Activated CD8-positive, alpha-beta memory T cell treated with anti-CD3 and anti-CD28 coated beads for 36 hours (primary cell): Measurements from ENCODE around the gene NKAIN2. TPM values are rescaled to one million over a fixed set of nuclear protein-coding genes. Genes with fewer than 3 reads are reported as not detected.
"Not testable (repeated sequence)": the region's sequence is repeated elsewhere in the genome, so short reads cannot be mapped to it uniquely, and the experiment has no call there.

Experiments
- CTCF ChIA-PET: fragments of 350-600 bp; sonication (Branson Sonifier 250); formaldehyde crosslinking; loops from one replicate; lab custom pipeline; 2021; ENCODE audit warnings: antibody characterized with exemption; lab: Charles Lee
- POLR2A ChIA-PET: fragments of 350-600 bp; sonication (Branson Sonifier 250); formaldehyde crosslinking; loops from one replicate; lab custom pipeline; 2021; ENCODE audit warnings: antibody characterized with exemption; lab: Charles Lee
- total RNA-seq, 2 experiments: library from RNA; stranded (reverse); gene quantifications; one replicate each; pipeline ENCODE4 v1.2.3, GENCODE V29; 2021

NKAIN2 gene
- total RNA-seq, 2 experiments from 2014 or later, result not detected

DNA sequence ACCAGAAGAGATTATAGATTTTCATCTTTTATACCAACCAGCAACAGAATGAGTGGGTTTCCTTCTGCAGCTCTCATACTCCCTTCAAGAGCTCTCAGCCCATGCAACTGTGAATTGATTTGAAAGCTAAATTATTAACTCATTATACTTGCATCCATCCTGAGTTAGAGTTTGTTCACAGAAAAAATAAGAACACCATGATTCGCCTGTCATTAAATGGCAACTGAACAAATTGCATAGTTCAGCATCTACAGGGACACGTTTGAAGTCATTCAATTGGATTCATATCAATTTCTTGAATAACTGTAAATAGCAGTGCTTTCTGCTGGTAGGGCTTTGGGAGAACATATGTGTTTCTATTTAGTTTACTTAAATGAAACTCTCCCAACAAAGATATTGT is 65.7 kb downstream of the NKAIN2 start:
- CTCF ChIA-PET, result no interaction called here
- POLR2A ChIA-PET, result no interaction called here

DNA sequence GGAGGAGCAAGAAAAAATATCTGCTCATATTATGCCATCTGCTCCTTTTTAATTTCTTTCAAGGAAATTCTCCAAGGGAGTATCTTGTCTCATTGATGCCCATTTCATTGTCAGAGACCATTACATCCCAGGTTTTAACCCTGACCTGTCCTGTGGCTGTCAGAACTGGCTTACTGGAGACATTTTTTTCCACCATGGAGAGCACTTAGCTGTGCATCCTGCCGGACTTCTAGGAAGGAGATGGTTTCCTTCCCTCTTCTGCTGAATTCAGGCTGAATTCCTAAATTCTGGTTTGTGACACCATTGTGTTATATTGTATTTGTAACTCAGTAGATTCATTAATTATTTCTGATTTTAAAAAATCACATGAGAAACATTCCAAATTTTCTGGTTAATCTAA is 70.3 kb downstream of the NKAIN2 start:
- ChIA-PET POLR2A (no interaction called here), CTCF (no interaction called here)

DNA sequence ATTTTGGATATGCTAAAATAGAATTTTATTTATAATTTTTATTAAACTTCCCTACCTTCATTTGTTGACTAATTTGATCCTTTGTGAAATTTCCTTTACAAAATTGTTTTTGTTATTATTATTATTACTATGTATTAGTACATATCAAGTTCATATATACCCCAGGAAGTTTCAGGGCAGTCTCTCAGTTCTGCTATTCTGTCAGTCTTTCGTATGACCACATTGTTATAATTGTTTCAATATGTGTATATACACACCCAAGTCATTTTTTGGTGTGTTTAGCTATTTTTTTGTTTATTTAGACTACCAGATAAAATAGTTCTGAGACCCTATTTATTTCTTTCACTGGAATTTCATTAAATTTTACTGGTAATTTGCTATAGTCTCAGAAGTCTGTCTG is 72.1 kb downstream of the NKAIN2 start:
- POLR2A ChIA-PET, result no interaction called here
- CTCF ChIA-PET, result no interaction called here

DNA sequence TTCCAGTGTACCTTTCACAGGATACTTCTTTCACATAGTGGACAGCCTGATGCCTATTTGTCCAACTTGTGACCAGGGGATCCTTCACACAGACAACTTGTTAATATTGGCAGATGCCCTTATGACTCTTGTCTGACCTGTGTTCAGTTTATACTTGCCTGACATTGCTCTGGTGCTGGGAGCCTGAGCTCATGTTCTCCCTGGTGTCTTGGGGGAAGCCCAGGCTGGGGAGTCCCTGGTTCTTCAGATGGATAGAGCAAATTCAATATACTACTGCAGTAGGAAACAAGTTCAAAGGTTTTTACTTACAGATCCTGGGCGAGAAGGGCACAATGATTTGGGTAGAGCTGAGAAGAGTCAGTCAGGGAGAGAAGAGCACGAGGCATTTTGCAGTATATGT is 76.1 kb downstream of the NKAIN2 start:
- ChIA-PET CTCF (no interaction called here), POLR2A (no interaction called here)

DNA sequence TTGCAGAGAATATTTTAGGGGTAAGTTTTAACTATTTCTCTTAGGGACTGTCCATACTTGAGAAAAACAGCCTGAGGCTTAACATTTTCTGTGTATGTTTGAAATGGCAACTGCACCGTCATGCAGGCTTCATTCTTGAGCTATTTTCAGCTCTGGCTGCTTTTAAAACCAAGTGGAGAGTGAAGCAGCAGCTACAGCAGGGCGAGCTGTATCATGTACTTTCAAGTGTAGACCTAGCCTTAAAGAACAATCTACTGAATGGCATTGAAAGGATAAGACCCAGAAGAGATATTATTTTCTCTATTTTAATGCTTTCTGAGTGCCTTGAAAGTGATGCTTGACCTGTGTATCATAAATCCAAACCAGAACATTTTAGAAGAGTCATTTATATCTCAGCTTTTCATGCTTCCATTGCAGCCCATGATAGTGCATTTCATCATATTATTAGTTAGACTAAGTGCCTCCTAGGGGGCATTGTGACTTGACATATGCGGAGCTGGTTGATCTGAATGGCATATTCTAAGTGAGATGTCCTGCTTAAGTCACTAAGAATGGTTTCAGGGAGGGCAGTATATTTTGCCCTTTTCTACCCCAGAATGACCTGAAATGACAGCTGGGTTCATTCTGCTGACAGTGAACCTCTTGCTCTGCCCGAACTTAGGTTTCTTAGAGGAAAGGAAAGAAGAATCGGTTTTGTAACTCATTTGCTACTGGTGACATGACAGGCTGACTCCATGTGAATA is 85.3 kb downstream of the NKAIN2 start:
- CTCF ChIA-PET, result no interaction called here
- POLR2A ChIA-PET, result no interaction called here

DNA sequence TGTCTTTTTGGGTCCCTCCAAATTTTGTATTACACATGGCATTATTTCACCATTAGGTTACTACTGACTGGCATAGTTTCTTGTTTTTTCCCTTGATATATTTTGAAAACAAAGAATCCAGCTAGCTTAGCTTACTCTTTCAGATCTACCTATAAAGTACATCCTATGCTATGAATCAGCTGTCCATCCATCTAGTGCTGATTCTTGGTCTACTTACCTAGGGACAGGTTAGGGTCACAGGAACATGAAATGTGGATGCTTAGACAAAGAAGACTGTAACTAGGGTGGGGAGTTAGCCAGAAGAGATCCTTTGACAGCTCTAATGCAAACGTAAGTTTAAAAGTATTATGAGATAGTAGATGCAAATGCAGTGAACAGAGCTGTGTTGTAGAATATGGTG is 91.7 kb downstream of the NKAIN2 start:
- POLR2A ChIA-PET, result no interaction called here
- CTCF ChIA-PET, result no interaction called here

DNA sequence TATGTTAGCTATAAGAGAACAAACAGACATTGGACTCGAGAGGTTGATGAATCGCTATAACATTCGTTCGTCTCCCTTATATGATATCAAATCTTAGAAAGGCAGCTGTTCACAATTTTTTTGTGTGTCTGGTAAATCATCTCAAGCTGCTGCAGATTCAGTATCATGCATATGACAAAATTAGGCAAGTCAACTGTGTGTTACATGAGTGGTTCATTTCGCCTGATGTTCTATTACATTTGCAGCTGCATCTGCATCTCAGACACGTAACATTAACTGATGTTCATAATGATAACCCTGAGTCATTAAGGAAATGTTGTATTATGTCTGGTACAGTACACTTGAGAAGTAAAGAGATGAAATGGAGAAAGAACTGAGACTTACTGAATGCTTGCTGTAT is 92.1 kb downstream of the NKAIN2 start:
- CTCF ChIA-PET, result no interaction called here
- POLR2A ChIA-PET, result no interaction called here

DNA sequence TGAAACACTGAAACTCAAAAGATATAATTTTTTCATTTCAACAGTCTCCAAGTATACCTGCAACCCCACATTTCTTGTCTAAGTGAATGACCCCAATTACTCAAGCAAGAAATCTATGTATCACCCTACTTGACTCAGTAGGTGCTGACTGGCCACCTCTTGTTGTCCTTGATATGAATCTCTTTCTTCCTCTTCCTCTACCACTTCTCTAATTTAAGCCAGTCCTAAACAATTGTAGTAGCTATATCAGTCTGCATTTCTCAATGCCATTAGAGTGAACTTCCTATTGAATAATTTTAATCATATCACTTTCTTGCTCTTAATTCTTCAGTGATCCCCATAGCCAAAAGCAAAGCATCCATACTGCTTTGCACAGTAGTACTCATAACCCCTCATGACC is 93.2 kb downstream of the NKAIN2 start:
- ChIA-PET POLR2A (no interaction called here), CTCF (no interaction called here)

DNA sequence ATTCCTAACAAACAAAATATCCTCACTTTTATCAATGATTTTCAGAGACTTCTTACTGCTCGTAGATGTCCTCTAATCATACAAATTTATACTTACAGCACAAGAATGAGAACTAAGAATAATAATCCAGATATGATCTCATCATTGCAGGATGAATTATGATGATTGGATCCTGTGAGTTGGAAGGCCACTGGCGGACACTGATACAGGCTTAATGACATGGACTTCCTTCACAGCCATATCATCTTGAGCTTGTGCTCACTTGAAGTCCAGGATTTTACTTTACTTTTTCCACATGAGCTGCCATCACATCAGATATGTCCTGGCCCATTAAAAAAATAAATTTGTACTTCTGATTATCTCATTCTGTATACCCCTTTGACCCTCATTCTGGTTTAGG is 94.3 kb downstream of the NKAIN2 start:
- CTCF ChIA-PET, result no interaction called here
- POLR2A ChIA-PET, result no interaction called here

DNA sequence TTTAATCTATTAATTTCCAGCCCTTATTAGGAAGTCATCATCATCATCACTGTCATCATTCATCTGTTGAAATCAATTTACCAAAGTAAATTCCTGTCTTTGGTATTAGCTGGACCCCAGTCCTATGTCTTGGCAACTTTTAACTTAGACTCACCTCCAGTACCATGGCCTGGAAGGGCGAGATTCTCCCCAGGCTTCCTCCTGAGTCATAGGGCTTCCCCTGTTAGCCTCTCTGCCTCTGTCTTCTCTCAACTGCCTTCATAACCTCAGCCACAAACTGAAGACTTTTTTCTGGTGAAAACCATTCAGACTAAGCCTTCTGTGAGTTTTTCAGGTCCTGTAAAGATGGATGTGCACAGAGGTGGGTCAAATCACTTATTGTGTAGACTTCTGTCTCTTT is 95.0 kb downstream of the NKAIN2 start:
- ChIA-PET CTCF (no interaction called here), POLR2A (no interaction called here)

DNA sequence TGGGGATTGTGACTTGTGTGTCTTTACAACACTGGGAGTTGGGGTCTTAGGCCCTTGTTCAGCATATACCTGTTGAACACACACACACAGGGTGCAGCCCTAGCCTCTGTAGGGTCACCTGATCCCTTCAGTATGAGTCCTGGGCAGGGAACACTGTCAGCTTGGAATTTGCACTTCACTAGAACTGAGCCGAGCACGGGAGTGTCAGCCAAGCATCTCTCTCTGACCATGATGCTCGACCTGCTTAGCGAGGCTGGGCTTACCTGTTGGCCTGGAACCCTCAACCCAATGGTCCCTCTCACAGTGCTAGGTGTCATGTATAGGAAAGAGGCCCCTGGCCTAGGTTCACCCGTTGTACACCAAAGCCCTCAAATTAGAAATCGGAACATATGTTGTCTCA is 96.1 kb downstream of the NKAIN2 start:
- ChIA-PET POLR2A (no interaction called here), CTCF (no interaction called here)

DNA sequence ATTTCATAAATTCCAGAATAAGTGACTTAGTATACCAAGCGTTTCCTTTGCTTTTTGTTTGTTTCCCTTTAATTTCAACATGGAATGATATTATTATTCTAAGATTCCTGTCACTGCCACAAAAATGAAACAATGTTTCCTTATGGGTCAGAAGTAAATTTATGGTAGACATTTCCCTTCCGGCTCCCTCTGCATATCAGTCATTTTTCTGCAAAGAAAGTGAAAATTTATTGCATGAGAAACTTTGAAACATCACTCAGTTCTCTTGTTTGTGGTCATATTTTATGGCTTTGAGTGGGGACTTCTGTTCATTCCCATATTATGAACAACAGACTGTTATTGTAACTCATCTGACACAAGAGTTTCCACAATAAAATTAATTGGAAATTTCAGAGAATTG is 97.8 kb downstream of the NKAIN2 start:
- POLR2A ChIA-PET, result no interaction called here
- CTCF ChIA-PET, result no interaction called here

DNA sequence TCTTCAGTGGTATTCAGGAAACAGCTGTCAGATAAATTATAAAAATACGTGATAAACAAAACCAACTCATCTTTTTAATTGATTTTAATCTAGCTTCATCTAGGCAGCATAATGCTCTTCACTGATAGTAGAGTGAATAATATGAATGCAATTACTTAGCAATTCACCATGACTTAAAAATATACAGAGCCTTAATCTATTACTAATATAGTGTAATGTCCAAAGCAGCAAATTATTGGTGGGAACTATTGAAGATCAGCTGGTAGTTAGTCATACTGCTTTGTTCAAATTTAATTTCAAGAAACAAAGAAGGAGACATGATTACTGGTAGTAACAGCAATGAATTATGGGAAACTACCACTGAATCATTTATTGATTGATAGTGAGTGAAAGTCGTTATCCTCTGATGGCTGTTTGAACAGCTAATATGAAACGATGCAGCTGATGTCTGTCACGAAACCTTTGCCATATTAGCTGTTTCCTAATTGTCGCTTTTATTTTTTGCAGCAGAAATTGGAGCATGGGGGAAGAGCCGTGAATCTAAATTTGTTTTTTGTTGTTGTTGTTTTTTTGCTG is 99.2 kb downstream of the NKAIN2 start:
- ChIA-PET POLR2A (no interaction called here), CTCF (no interaction called here)

DNA sequence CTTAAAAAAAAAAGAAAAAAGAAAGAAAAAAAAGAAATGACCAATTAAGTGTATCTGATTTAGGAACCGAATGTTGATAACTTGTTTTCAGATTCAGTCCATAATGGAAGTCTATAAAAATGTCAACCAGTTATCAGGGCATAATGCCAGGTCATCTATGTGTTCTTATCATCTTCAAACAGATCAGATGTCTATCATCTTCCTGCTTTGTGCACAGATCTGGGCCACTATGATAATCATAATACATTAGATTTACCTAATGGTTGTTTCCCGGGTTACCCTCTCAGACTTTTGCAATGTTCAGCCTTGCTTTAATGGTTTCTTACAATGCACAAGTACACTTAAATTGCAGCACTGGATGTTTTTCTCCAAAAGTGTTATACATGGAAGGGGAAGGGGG is 100.6 kb downstream of the NKAIN2 start:
- ChIA-PET CTCF (no interaction called here), POLR2A (no interaction called here)

DNA sequence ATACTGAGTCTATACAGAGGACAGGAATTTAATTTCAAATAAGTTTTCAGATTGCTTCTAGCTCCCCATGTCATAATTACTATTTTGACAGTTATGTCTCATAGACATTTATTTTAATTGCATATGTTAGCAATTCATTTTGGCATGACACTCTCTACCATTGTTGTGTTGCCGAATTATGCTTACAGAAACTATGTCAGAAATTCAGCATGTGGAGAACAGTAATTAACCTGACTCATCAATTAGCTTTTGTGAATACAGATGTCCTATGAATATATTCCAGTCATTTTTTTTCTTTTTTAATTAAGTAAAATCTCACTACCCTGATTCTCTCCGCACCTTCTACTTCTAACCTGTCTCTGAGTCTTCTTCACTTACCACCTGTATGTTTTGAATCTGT is 105.1 kb downstream of the NKAIN2 start:
- POLR2A ChIA-PET, result no interaction called here
- CTCF ChIA-PET, result no interaction called here

DNA sequence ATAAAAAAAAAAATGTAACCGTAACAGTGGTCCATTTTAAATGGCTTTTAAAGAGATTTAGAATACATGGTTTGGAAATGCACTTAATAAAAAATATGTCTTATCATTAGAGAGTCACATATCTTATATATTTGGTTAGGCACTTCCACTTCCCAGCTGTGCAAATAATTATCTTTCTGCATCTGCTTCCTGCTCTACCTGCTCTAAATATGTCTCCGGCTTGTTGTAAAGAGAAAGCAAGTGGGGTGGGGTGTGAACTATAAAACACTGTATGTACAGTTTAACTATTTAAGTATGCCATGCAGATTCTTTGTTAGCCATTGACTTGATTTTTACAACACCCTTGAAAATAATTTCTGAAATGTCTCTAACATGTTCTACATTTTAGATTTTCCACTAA is 106.3 kb downstream of the NKAIN2 start:
- ChIA-PET CTCF (no interaction called here), POLR2A (no interaction called here)

DNA sequence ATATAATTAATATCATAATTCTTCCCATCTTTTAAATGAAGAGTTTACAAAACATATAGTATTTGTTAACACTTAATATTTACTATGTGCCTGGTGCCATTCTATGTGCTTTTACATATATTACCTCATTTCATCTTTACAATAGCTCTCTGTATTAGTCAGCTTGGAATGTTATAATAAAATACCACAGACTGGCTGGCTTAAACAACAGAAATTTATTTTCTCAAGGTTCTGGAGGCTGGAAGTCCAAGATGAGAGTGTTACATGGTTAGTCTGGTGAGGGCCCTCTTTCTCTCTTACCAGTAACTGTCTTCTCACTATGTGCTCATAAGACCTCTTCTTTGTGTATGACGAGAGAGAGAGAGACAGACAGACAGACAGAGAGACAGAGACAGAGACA is 110.2 kb downstream of the NKAIN2 start:
- ChIA-PET CTCF (no interaction called here), POLR2A (no interaction called here)

DNA sequence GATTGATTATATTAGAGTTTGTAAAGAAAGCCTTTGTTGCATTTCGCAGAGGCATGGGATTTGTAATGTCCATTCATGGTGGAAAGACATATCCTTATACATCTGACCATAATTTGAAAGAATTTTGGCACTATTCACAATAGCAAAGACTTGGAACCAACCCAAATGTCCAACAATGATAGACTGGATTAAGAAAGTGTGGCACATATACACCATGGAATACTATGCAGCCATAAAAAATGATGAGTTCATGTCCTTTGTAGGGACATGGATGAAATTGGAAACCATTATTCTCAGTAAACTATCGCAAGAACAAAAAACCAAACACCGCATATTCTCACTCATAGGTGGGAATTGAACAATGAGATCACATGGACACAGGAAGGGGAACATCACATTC is 119.7 kb downstream of the NKAIN2 start:
- CTCF ChIA-PET, POLR2A ChIA-PET: not testable (repeated sequence)

DNA sequence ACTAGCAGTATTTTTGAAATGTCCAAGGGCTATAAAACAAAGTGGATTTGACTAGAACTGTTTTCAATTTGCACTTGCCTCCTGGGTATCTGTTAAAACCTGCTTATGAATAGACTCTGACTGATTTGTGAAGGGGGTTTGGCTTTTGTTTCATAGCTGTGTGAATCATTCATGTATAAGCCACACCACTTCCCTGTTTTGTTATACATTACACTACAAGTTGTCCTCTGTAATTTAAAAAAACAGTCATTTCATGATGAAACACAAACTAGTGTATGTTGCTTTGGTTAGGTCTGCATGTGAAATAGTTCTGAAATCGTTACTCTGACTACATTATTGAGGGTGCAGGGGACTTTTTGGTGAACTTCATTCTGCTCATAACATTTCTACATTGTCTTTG is 121.7 kb downstream of the NKAIN2 start:
- CTCF ChIA-PET, result no interaction called here
- POLR2A ChIA-PET, result no interaction called here

DNA sequence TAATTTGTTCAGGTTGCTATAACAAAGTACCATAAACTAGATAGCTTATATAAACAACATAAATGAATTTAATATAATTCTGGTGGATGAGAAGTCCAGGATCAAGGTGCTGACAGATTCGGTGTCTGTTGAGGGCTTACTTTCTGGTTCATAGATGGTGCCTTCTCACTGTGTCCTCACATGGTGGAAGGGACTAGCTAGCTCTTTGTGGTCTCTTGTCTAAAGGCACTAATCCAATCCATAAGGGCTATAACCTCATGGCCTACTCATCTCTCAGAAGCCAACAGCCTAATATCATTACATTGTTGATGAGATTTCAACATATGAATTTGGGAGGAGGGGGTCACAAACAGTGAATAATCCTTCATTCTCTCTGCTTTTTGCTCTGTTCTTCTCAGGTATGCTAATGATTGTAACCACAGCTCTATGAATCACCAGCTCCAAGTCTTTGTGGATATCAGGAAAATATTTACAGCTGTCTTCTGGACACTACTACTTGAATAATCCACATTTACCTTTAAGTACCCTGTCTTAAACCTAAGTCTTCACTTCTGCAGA is 122.3 kb downstream of the NKAIN2 start:
- POLR2A ChIA-PET, result no interaction called here
- CTCF ChIA-PET, result no interaction called here

DNA sequence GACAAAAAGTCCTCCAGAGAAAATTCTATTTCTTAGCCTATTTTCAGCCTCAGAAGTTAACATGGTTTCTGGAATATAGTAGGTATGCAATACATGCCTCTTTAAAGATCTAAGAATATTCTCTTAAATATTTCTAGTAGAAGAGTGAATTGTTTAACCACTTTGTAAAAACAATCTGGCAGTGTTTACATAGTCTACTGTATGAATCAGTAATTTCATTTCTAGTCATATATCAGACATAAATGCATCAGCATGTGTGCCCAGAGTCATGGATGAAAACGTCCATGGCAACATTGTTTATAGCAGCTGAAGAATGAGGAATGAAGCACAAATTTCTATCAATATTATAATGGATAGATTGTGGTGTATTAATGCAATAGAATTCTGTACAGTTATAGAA is 124.9 kb downstream of the NKAIN2 start:
- CTCF ChIA-PET, result no interaction called here
- POLR2A ChIA-PET, result no interaction called here

DNA sequence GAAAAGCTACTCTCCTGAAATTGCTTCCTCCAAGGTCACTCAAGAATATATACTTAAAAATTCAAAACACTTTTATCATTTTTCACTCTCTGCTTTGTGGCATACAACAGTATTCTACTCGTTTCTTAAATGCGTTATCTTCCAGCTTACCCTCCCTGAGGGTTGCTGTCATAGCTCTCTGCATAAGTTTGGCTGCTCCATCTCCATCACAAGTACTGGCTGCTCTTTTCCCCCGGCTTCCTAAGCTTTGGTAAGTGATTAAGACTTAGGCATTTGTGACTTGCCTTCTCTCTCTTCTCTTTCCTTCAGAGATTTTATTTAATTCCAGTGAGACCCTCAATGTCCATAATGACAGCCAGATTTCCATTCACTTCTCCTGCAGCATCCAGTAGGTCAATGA is 128.3 kb downstream of the NKAIN2 start:
- CTCF ChIA-PET, result no interaction called here
- POLR2A ChIA-PET, result no interaction called here
